ENCODE results near the gene ATAD2B. TPM values are rescaled to one million over a fixed set of nuclear protein-coding genes. Genes with fewer than 3 reads are reported as not detected.
A peak's percentile ranks its signal among the peaks of the same experiment; 100 is the strongest.
"Not testable (repeated sequence)": the region's sequence is repeated elsewhere in the genome, so short reads cannot be mapped to it uniquely, and the experiment has no call there.

The ATAD2B gene
- polyA plus RNA-seq, 3 donors = 19.1 to 21.7 (median 19.8) TPM

- no peak for DNase-seq (ENCODE audit: low read depth in 3 of 3, low spot score in 2 of 3)
Observed at GRCh38 chr2:23801396-23801795, 125.5 kb downstream of the ATAD2B start.

- DNase-seq (ENCODE audit: low read depth in 3 of 3, low spot score in 2 of 3) = no peak
Observed at GRCh38 chr2:23794234-23794633, 132.7 kb downstream of the ATAD2B start.

- no peak for DNase-seq (ENCODE audit: low read depth in 3 of 3, low spot score in 2 of 3)
Observed at GRCh38 chr2:23793476-23793875, 133.4 kb downstream of the ATAD2B start.

GRCh38 chr2:23791030-23791429, 135.9 kb downstream of the ATAD2B start:
- DNase-seq (ENCODE audit: low read depth in 3 of 3, low spot score in 2 of 3) = no peak

- no peak for DNase-seq (ENCODE audit: low read depth in 3 of 3, low spot score in 2 of 3)
Observed at GRCh38 chr2:23789012-23789411, 137.9 kb downstream of the ATAD2B start.

- no peak for DNase-seq (ENCODE audit: low read depth in 3 of 3, low spot score in 2 of 3)
Observed at GRCh38 chr2:23788100-23788499, 138.8 kb downstream of the ATAD2B start.

GRCh38 chr2:23784971-23785370, 142.0 kb downstream of the ATAD2B start:
- no peak for DNase-seq (ENCODE audit: low read depth in 3 of 3, low spot score in 2 of 3)

GRCh38 chr2:23782646-23783045, 144.3 kb downstream of the ATAD2B start:
- DNase-seq (ENCODE audit: low read depth in 3 of 3, low spot score in 2 of 3) = no peak

- DNase-seq (ENCODE audit: low read depth in 3 of 3, low spot score in 2 of 3) = no peak
Observed at GRCh38 chr2:23782126-23782525, 144.8 kb downstream of the ATAD2B start.

- not testable (repeated sequence) for DNase-seq (ENCODE audit: low read depth in 3 of 3, low spot score in 2 of 3)
Observed at GRCh38 chr2:23780465-23780864, 146.5 kb downstream of the ATAD2B start.

GRCh38 chr2:23777826-23778225, 149.1 kb downstream of the ATAD2B start:
- DNase-seq (ENCODE audit: low read depth in 3 of 3, low spot score in 2 of 3) = no peak

- DNase-seq (ENCODE audit: low read depth in 3 of 3, low spot score in 2 of 3) = no peak
Observed at GRCh38 chr2:23776021-23776420, 150.9 kb downstream of the ATAD2B start.

GRCh38 chr2:23772684-23773083, 154.2 kb downstream of the ATAD2B start:
- DNase-seq (ENCODE audit: low read depth in 3 of 3, low spot score in 2 of 3) = no peak

GRCh38 chr2:23772056-23772455, 154.9 kb downstream of the ATAD2B start:
- no peak for DNase-seq (ENCODE audit: low read depth in 3 of 3, low spot score in 2 of 3)

GRCh38 chr2:23769364-23769763, 157.6 kb downstream of the ATAD2B start:
- no peak for DNase-seq (ENCODE audit: low read depth in 3 of 3, low spot score in 2 of 3)

- DNase-seq (ENCODE audit: low read depth in 3 of 3, low spot score in 2 of 3) = no peak
Observed at GRCh38 chr2:23767876-23768621, 158.9 kb downstream of the ATAD2B start.

- DNase-seq (ENCODE audit: low read depth in 3 of 3, low spot score in 2 of 3) = no peak
Observed at GRCh38 chr2:23762141-23762540, 164.8 kb downstream of the ATAD2B start.

- DNase-seq (ENCODE audit: low read depth in 3 of 3, low spot score in 2 of 3) = no peak
Observed at GRCh38 chr2:23761638-23762037, 165.3 kb downstream of the ATAD2B start.

- DNase-seq (ENCODE audit: low read depth in 3 of 3, low spot score in 2 of 3) = peak in 2 of 3 donors; percentile 17 to 32
Observed at GRCh38 chr2:23760736-23761135, 166.2 kb downstream of the ATAD2B start.

GRCh38 chr2:23757686-23758433, 169.1 kb downstream of the ATAD2B start:
- DNase-seq (ENCODE audit: low read depth in 3 of 3, low spot score in 2 of 3) = no peak

GRCh38 chr2:23756593-23757292, 170.2 kb downstream of the ATAD2B start:
- DNase-seq (ENCODE audit: low read depth in 3 of 3, low spot score in 2 of 3) = no peak

Data from right renal cortex interstitium (tissue), 3 donors.